ENCODE measurements around the gene TRIO. TPM values are rescaled to one million over a fixed set of nuclear protein-coding genes. Genes with fewer than 3 reads are reported as not detected.
A peak's percentile ranks its signal among the peaks of the same experiment; 100 is the strongest.

TRIO gene
- total and polyA plus RNA-seq, 2 of the 8 experiments (the other 6 are each of a cell fraction or from before 2014, with no cell fraction given), result 35.1 to 69.1 TPM

DNA sequence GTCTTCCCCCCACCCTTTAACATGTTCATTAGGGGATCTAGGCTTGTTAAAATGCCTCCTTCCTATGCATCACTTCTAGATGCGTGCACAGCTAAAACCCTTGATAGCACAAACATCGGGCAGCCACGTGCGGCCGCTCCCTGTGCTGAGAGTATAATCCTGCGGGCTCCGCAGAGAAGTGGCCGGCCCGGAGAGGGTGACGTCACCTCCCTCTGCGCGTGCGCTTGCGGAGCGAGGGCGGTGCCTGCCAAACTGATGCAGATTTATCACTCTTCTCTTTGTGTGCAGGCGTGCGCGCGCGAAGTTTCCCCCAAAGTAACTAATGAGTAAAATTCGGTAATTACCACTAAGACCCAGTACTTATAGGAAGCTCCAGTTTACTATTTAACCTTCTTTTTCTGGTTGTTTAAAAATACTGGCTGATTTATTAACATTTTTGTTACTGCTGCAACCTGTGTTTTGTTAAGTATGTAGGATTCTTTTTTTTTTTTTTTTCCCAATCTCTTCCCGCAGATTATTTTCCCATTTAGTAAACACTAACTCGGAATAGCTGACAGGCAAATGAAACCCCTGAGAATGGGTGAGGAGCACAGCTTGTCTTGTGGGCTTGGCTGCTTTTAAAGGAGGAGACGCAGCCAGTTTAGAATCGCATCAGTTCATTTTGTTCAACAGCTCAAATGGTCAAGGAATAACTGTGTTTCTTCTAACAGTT lies 121.6 kb downstream of the TRIO start:
- FAIRE-seq, result no peak
- no peak overlapping the region for H2BK20ac ChIP-seq (ENCODE audit: low read length)
- ChIA-PET CTCF (ENCODE audit: partially characterized antibody) (interaction anchor here (0.7 kb wide), 2 partner anchors 15 to 22 kb away, joined by 3 read pairs; no protein-coding TSS in a partner anchor), POLR2A (ENCODE audit: partially characterized antibody) (no interaction called here)
- no peak overlapping the region for H2BK120ac ChIP-seq (replicated peaks; ENCODE audit: low read depth, low read length)
- H3K56ac ChIP-seq (replicated peaks; ENCODE audit: insufficient read length, low read depth, low read length), result no peak overlapping the region
- peak overlapping the region; percentile 47; the same call in 1 of the 2 replicates for H3K27ac ChIP-seq (ENCODE audit: low read depth, low read length)
- no peaks in the 10 kb centered on the region for H3K36me3 ChIP-seq (ENCODE audit: control insufficient read depth in 2 of 4, insufficient read depth in 4 of 4, low read length in 3 of 4)
- no peak overlapping the region for H3K14ac ChIP-seq (ENCODE audit: insufficient read length)
- 11% methylated on average over 26 of the region's 26 CpGs; no CpG with 5 or more reads in 1 of the 2 experiments for WGBS, 2 experiments (ENCODE audit: extremely low coverage in 1 of 2, insufficient coverage in 1 of 2, insufficient read length in 1 of 2, insufficient replicate concordance in 2 of 2, low coverage in 1 of 2, low lambda C conversion rate in 2 of 2, missing lambda C conversion rate in 1 of 2)
- H3K9me3 ChIP-seq (ENCODE audit: insufficient read depth in 2 of 2, low read depth in 1 of 2, low read length in 1 of 2), result no peaks in the 10 kb centered on the region
- peak overlapping the region; percentile 39 to 57 for H3K4me2 ChIP-seq (ENCODE audit: insufficient read depth in 1 of 2, low read depth in 2 of 2, low read length in 2 of 2)
- peak overlapping the region; percentile 43 to 70 (median 56) for H3K9ac ChIP-seq (replicated peaks in 1 of 4; ENCODE audit: extremely low read depth in 1 of 4, low read depth in 3 of 4, low read length in 3 of 4)
- H2BK5ac ChIP-seq (ENCODE audit: low read depth, low read length), result no peak overlapping the region
- H2AFZ ChIP-seq (ENCODE audit: low read length), result no peak overlapping the region
- H3K18ac ChIP-seq (ENCODE audit: extremely low read depth, low read length), result no peak overlapping the region; the same call in 1 of the 2 replicates
- no peak overlapping the region for H4K91ac ChIP-seq (replicated peaks; ENCODE audit: insufficient read length, low read length)
- H3K79me1 ChIP-seq (ENCODE audit: low read depth, low read length), result peaks cover 14% of the 10 kb centered on the region
- no peaks in the 10 kb centered on the region for H3K27me3 ChIP-seq (replicated peaks in 1 of 4; ENCODE audit: control insufficient read depth in 3 of 4, extremely low read depth in 1 of 4, insufficient read depth in 3 of 4, low read length in 3 of 4)
- H2BK12ac ChIP-seq (ENCODE audit: low read depth, low read length), result no peak overlapping the region
- peak overlapping the region in 2 of 4 experiments; percentile 20 to 49; a peak in 4 of 8 replicates for H3K4me3 ChIP-seq (ENCODE audit: extremely low read depth in 1 of 4, insufficient read depth in 2 of 4, low read depth in 3 of 4, low read length in 4 of 4)
- H4K20me1 ChIP-seq (replicated peaks in 1 of 2; ENCODE audit: control insufficient read depth in 1 of 2, insufficient read depth in 2 of 2, low read length in 2 of 2), result peaks cover 3 to 4% of the 10 kb centered on the region in 2 experiments
- H4K5ac ChIP-seq (ENCODE audit: insufficient read length, low read depth, low read length), result no peak overlapping the region
- H3K23ac ChIP-seq (ENCODE audit: insufficient read length), result no peak overlapping the region
- H3K23me2 ChIP-seq (ENCODE audit: low read depth, low read length), result no peaks in the 10 kb centered on the region
- peaks cover 8 to 97% of the 10 kb centered on the region in 2 experiments; a peak in 3 of 4 replicates for H3K79me2 ChIP-seq (ENCODE audit: control insufficient read depth in 1 of 2, insufficient read depth in 2 of 2, low read length in 2 of 2)
- H3K4ac ChIP-seq (replicated peaks; ENCODE audit: insufficient read length, low read depth, low read length), result no peak overlapping the region
- H4K8ac ChIP-seq (ENCODE audit: extremely low read depth, insufficient read depth, low read length), result no peak overlapping the region
- H3K4me1 ChIP-seq (replicated peaks in 1 of 4; ENCODE audit: control insufficient read depth in 3 of 4, insufficient read depth in 4 of 4, low read length in 3 of 4), result peaks cover 14 to 52% (median 40%) of the 10 kb centered on the region in 4 experiments
- H2BK15ac ChIP-seq (ENCODE audit: low read length), result no peak overlapping the region
- peak; percentile 78 to 93 for DNase-seq (ENCODE audit: low read depth in 1 of 2, low spot score in 2 of 2)
- H2AK5ac ChIP-seq (ENCODE audit: low read depth, low read length), result no peak overlapping the region
- no peak for TF ChIP-seq TAF7 (optimal IDR thresholded peaks at IDR 0.05; ENCODE audit: borderline replicate concordance, low read depth, low read length)
- TF ChIP-seq MAFK (IDR thresholded peaks at IDR 0.05; ENCODE audit: low read depth, low read length), result no peak
- TF ChIP-seq EGR1 (IDR thresholded peaks at IDR 0.05; ENCODE audit: borderline replicate concordance, low read depth, low read length), result no peak
- TF ChIP-seq POLR2AphosphoS5 (IDR thresholded peaks at IDR 0.05; ENCODE audit: low read depth, low read length), result peak; percentile 62
- peak; percentile 83 for TF ChIP-seq NRF1 (IDR thresholded peaks at IDR 0.05; ENCODE audit: low read depth, low read length)
- TF ChIP-seq POLR2A (IDR thresholded peaks at IDR 0.05; ENCODE audit: control extremely low read depth in 1 of 2, low read depth in 2 of 2, low read length in 2 of 2), result peak; percentile 53 to 72
- TF ChIP-seq TAF1 (IDR thresholded peaks at IDR 0.05; ENCODE audit: low read depth, low read length), result peak; percentile 75
- TF ChIP-seq, protein P1, sequence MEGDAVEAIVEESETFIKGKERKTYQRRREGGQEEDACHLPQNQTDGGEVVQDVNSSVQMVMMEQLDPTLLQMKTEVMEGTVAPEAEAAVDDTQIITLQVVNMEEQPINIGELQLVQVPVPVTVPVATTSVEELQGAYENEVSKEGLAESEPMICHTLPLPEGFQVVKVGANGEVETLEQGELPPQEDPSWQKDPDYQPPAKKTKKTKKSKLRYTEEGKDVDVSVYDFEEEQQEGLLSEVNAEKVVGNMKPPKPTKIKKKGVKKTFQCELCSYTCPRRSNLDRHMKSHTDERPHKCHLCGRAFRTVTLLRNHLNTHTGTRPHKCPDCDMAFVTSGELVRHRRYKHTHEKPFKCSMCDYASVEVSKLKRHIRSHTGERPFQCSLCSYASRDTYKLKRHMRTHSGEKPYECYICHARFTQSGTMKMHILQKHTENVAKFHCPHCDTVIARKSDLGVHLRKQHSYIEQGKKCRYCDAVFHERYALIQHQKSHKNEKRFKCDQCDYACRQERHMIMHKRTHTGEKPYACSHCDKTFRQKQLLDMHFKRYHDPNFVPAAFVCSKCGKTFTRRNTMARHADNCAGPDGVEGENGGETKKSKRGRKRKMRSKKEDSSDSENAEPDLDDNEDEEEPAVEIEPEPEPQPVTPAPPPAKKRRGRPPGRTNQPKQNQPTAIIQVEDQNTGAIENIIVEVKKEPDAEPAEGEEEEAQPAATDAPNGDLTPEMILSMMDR (IDR thresholded peaks at IDR 0.05; ENCODE audit: control extremely low read depth in 1 of 3, insufficient read depth in 1 of 3, low read depth in 1 of 3, low read length in 3 of 3), result no peak
- TF ChIP-seq JUN (IDR thresholded peaks at IDR 0.05; ENCODE audit: low read depth, low read length), result peak; percentile 86
- no peak for TF ChIP-seq HDAC6 (IDR thresholded peaks at IDR 0.05; ENCODE audit: low read depth, low read length)
- no peak for TF ChIP-seq TEAD4 (IDR thresholded peaks at IDR 0.05; ENCODE audit: low read depth, low read length)
